A549 (cell line): ENCODE data around the gene SLC2A13.

ENCODE experiments used
- MYC ChIP-seq: IDR thresholded peaks from 2 replicates; pipeline ENCODE4 v1.6.1; 2012; ENCODE audit warnings: mild to moderate bottlenecking, inconsistent platforms, low read length, improper control_type of control experiment, borderline replicate concordance
- TF ChIP-seq, protein P1 (sequence below): fragments of >200 bp; sonication (Bioruptor Twin); formaldehyde crosslinking; IDR thresholded peaks from 3 replicates; pipeline ENCODE4 v1.5.1; 2016

DNA sequence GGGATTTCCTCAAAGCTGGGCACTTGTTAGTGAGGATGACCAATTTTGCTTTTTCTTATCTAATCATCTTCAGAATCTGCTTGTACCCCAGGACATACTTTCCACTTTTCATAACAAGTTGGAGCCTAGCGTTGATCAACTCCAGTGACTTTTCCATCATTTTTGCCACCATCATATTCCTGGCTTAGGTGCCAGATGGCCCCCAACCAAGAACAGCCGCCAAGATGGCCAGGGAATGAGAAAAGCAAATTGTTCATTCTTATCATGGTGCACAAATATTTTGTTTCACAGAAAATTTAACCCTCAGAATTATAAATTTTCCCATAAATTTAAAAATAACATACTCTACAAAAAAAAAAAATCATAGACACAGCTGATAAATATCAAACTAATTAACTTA, 37.5 kb downstream of the SLC2A13 start:
- TF ChIP-seq, protein P1, sequence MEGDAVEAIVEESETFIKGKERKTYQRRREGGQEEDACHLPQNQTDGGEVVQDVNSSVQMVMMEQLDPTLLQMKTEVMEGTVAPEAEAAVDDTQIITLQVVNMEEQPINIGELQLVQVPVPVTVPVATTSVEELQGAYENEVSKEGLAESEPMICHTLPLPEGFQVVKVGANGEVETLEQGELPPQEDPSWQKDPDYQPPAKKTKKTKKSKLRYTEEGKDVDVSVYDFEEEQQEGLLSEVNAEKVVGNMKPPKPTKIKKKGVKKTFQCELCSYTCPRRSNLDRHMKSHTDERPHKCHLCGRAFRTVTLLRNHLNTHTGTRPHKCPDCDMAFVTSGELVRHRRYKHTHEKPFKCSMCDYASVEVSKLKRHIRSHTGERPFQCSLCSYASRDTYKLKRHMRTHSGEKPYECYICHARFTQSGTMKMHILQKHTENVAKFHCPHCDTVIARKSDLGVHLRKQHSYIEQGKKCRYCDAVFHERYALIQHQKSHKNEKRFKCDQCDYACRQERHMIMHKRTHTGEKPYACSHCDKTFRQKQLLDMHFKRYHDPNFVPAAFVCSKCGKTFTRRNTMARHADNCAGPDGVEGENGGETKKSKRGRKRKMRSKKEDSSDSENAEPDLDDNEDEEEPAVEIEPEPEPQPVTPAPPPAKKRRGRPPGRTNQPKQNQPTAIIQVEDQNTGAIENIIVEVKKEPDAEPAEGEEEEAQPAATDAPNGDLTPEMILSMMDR, result no peak
- no peak for TF ChIP-seq MYC
